Measurements from ENCODE around the gene DHRS4. TPM values are rescaled to one million over a fixed set of nuclear protein-coding genes. Genes with fewer than 3 reads are reported as not detected.

DHRS4 gene
- total and polyA plus RNA-seq, 9 of the 15 experiments (the other 6 are each of a cell fraction or from before 2014, with no cell fraction given), result 0.51 to 35.9 (median 10.1) TPM

DNA sequence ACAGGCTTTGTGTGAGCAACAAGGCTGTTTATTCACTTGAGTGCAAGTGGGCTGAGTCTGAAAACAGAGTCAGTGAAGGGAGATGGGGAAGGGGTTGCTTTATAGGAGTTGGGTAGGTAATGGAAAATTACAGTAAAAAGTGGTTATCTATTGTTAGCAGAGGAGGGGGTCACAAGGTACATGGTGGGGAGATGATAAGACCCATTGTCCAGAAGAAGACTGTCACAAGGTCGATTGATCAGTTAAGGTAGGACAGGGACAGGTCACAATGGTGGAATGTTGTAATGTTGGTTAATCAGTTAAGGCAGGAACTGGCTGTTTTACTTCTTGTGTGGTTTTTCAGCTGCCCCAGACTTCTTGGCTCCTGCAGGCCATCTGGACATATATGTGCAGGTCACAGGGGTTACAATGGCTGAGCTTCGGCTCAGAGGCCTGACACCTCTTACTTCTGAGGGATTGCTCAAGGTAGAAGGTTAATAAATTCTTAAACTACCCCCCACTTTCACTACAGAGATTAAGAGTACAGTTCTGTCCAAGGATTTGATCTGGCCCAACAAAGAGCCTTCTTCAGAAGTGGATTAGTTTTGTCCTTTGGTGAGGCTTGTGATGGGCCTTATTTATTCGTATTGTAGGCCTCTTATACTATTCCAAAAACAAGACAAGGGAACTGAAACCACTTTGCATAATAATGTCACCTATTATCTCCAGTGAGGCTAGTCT lies 13.8 kb upstream of the DHRS4 start (continued):
- TF ChIP-seq JUN (IDR thresholded peaks at IDR 0.05; ENCODE audit: borderline replicate concordance, low read depth, low read length) (no peak), JUN (CRISPR knock-in tag; IDR thresholded peaks at IDR 0.05; ENCODE audit: borderline replicate concordance) (no peak), POLR2B (IDR thresholded peaks at IDR 0.05; ENCODE audit: low read depth, partially characterized antibody) (no peak), LCOR (CRISPR knock-in tag; IDR thresholded peaks at IDR 0.05) (no peak), ELK1 (CRISPR knock-in tag; IDR thresholded peaks at IDR 0.05) (no peak), ARID1B (IDR thresholded peaks at IDR 0.05) (peak; percentile 60), TAL1 (IDR thresholded peaks at IDR 0.05) (peak; percentile 49; the same call in 1 of the 2 replicates), ESRRB (CRISPR knock-in tag; IDR thresholded peaks at IDR 0.05; ENCODE audit: borderline replicate concordance) (no peak), KAT8 (IDR thresholded peaks at IDR 0.05; ENCODE audit: low read depth) (no peak), SRF (CRISPR knock-in tag; IDR thresholded peaks at IDR 0.05) (no peak), ATF6 (CRISPR knock-in tag; IDR thresholded peaks at IDR 0.05) (no peak), CXXC5 (CRISPR knock-in tag; IDR thresholded peaks at IDR 0.05) (peak; percentile 85), ZNF124 (CRISPR knock-in tag; IDR thresholded peaks at IDR 0.05) (no peak), TCF7L2 (IDR thresholded peaks at IDR 0.05; ENCODE audit: low read depth, low read length) (no peak), ZNF140 (CRISPR knock-in tag; IDR thresholded peaks at IDR 0.05) (peak; percentile 82; the same call in 1 of the 2 replicates), MCM5 (IDR thresholded peaks at IDR 0.05; ENCODE audit: low read depth) (no peak)
- TF ChIP-seq, protein P1, sequence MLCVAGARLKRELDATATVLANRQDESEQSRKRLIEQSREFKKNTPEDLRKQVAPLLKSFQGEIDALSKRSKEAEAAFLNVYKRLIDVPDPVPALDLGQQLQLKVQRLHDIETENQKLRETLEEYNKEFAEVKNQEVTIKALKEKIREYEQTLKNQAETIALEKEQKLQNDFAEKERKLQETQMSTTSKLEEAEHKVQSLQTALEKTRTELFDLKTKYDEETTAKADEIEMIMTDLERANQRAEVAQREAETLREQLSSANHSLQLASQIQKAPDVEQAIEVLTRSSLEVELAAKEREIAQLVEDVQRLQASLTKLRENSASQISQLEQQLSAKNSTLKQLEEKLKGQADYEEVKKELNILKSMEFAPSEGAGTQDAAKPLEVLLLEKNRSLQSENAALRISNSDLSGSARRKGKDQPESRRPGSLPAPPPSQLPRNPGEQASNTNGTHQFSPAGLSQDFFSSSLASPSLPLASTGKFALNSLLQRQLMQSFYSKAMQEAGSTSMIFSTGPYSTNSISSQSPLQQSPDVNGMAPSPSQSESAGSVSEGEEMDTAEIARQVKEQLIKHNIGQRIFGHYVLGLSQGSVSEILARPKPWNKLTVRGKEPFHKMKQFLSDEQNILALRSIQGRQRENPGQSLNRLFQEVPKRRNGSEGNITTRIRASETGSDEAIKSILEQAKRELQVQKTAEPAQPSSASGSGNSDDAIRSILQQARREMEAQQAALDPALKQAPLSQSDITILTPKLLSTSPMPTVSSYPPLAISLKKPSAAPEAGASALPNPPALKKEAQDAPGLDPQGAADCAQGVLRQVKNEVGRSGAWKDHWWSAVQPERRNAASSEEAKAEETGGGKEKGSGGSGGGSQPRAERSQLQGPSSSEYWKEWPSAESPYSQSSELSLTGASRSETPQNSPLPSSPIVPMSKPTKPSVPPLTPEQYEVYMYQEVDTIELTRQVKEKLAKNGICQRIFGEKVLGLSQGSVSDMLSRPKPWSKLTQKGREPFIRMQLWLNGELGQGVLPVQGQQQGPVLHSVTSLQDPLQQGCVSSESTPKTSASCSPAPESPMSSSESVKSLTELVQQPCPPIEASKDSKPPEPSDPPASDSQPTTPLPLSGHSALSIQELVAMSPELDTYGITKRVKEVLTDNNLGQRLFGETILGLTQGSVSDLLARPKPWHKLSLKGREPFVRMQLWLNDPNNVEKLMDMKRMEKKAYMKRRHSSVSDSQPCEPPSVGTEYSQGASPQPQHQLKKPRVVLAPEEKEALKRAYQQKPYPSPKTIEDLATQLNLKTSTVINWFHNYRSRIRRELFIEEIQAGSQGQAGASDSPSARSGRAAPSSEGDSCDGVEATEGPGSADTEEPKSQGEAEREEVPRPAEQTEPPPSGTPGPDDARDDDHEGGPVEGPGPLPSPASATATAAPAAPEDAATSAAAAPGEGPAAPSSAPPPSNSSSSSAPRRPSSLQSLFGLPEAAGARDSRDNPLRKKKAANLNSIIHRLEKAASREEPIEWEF (CRISPR knock-in tag; IDR thresholded peaks at IDR 0.05), result no peak
- TF ChIP-seq, protein P2, sequence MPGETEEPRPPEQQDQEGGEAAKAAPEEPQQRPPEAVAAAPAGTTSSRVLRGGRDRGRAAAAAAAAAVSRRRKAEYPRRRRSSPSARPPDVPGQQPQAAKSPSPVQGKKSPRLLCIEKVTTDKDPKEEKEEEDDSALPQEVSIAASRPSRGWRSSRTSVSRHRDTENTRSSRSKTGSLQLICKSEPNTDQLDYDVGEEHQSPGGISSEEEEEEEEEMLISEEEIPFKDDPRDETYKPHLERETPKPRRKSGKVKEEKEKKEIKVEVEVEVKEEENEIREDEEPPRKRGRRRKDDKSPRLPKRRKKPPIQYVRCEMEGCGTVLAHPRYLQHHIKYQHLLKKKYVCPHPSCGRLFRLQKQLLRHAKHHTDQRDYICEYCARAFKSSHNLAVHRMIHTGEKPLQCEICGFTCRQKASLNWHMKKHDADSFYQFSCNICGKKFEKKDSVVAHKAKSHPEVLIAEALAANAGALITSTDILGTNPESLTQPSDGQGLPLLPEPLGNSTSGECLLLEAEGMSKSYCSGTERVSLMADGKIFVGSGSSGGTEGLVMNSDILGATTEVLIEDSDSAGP (CRISPR knock-in tag; IDR thresholded peaks at IDR 0.05), result no peak
